Measurements from ENCODE around the gene RAD51B. TPM values are rescaled to one million over a fixed set of nuclear protein-coding genes. Genes with fewer than 3 reads are reported as not detected.

The RAD51B gene
- total and polyA plus RNA-seq, 2 of the 13 experiments (the other 11 are each of a cell fraction or from before 2014, with no cell fraction given) = 7.0 to 9.5 TPM

DNA sequence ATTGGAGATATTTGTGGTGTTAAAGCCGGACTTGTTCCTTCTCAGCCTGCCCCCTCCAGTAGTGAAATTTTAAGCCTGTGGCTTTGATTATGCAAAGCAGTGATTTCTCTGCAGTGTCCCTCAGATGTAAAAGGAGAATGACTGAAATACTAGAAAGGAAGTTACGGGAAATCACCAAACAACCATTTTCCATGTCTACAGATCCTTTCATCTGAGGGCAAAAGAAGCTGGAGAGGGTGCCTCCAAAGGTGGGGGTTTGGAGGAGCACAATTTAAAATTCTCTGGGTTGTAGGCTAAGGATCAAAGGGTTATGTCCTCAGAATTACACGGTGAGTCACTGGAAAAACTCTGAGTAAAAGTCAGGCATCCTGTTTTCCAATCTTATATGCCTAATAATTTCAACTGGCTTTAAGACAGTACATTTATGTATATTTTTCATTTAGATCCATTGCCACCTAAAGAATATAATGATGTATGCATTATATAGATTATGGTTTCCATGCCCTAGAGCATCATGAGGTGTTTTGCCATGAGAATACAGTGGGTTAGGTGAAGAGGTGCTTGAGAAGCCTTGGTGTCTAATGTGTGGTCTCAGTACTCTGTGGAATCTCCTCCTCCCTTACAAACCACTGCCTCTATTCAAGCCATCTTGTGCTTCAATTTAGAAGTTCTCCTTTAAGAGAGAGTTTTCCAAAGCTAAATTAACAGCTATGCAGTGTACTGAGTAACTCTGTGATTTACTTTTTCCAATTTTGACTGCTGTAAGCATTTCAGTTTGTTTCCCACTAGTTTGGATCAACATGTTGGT lies 362.1 kb downstream of the RAD51B start (continued):
- TF ChIP-seq, protein P1, sequence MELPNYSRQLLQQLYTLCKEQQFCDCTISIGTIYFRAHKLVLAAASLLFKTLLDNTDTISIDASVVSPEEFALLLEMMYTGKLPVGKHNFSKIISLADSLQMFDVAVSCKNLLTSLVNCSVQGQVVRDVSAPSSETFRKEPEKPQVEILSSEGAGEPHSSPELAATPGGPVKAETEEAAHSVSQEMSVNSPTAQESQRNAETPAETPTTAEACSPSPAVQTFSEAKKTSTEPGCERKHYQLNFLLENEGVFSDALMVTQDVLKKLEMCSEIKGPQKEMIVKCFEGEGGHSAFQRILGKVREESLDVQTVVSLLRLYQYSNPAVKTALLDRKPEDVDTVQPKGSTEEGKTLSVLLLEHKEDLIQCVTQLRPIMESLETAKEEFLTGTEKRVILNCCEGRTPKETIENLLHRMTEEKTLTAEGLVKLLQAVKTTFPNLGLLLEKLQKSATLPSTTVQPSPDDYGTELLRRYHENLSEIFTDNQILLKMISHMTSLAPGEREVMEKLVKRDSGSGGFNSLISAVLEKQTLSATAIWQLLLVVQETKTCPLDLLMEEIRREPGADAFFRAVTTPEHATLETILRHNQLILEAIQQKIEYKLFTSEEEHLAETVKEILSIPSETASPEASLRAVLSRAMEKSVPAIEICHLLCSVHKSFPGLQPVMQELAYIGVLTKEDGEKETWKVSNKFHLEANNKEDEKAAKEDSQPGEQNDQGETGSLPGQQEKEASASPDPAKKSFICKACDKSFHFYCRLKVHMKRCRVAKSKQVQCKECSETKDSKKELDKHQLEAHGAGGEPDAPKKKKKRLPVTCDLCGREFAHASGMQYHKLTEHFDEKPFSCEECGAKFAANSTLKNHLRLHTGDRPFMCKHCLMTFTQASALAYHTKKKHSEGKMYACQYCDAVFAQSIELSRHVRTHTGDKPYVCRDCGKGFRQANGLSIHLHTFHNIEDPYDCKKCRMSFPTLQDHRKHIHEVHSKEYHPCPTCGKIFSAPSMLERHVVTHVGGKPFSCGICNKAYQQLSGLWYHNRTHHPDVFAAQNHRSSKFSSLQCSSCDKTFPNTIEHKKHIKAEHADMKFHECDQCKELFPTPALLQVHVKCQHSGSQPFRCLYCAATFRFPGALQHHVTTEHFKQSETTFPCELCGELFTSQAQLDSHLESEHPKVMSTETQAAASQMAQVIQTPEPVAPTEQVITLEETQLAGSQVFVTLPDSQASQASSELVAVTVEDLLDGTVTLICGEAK (IDR thresholded peaks at IDR 0.05) = no peak
- TF ChIP-seq, protein P1 (CRISPR knock-in tag; IDR thresholded peaks at IDR 0.05) = no peak
- TF ChIP-seq REXO4 (CRISPR knock-in tag; IDR thresholded peaks at IDR 0.05; ENCODE audit: borderline replicate concordance) (no peak), TCF7 (IDR thresholded peaks at IDR 0.05; ENCODE audit: low read depth) (peak; percentile 64; the same call in 1 of the 2 replicates), HNRNPLL (IDR thresholded peaks at IDR 0.05; ENCODE audit: low read depth, low read length, poor library complexity, severe bottlenecking) (no peak), MTF2 (CRISPR knock-in tag; IDR thresholded peaks at IDR 0.05; ENCODE audit: borderline replicate concordance) (no peak), ZNF878 (CRISPR knock-in tag; IDR thresholded peaks at IDR 0.05) (no peak), GMEB2 (CRISPR knock-in tag; IDR thresholded peaks at IDR 0.05; ENCODE audit: low read depth) (no peak), DMAP1 (CRISPR knock-in tag; IDR thresholded peaks at IDR 0.05) (no peak), ZNF430 (CRISPR knock-in tag; IDR thresholded peaks at IDR 0.05) (no peak), NCOA1 (CRISPR knock-in tag; IDR thresholded peaks at IDR 0.05) (no peak), ZKSCAN1 (IDR thresholded peaks at IDR 0.05; ENCODE audit: low read length) (no peak), MZF1 (CRISPR knock-in tag; IDR thresholded peaks at IDR 0.05; ENCODE audit: borderline replicate concordance) (no peak), ZNF629 (CRISPR knock-in tag; conservative IDR thresholded peaks at IDR 0.05) (no peak), KDM6A (CRISPR knock-in tag; IDR thresholded peaks at IDR 0.05; ENCODE audit: low read depth) (no peak), TBP (CRISPR knock-in tag; IDR thresholded peaks at IDR 0.05) (no peak), WIZ (CRISPR knock-in tag; IDR thresholded peaks at IDR 0.05) (no peak), RBAK (CRISPR knock-in tag; IDR thresholded peaks at IDR 0.05) (no peak)
- TF ChIP-seq, protein P2, sequence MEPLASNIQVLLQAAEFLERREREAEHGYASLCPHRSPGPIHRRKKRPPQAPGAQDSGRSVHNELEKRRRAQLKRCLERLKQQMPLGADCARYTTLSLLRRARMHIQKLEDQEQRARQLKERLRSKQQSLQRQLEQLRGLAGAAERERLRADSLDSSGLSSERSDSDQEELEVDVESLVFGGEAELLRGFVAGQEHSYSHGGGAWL (CRISPR knock-in tag; IDR thresholded peaks at IDR 0.05) = no peak
- TF ChIP-seq, protein P3, sequence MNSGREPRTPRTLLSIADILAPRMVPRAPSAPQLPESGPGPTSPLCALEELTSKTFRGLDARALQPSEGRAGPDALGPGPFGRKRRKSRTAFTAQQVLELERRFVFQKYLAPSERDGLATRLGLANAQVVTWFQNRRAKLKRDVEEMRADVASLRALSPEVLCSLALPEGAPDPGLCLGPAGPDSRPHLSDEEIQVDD (CRISPR knock-in tag; IDR thresholded peaks at IDR 0.05; ENCODE audit: borderline replicate concordance) = no peak

Data from HepG2 (cell line).